Stomach (tissue), 4 donors: ENCODE measurements around the gene LRRC27.

ENCODE experiments used
- CTCF ChIP-seq, 7 experiments: fragments of 450-650 bp in 4 of 7; fragments of 200-600 bp in 3 of 7; sonication (generic) in 3 of 7; IDR thresholded peaks; one replicate each; pipeline ENCODE4 v1.5.1; 2016 to 2019; ENCODE audit warnings: antibody characterized with exemption in 7 of 7, control low read depth in 2 of 7, mild to moderate bottlenecking in 1 of 7
- POLR2AphosphoS5 ChIP-seq, 3 donors: sonication (generic); formaldehyde crosslinking; IDR thresholded peaks; one replicate each; pipeline ENCODE4 v1.6.1; 2016; ENCODE audit warnings: antibody characterized with exemption in 3 of 3

DNA sequence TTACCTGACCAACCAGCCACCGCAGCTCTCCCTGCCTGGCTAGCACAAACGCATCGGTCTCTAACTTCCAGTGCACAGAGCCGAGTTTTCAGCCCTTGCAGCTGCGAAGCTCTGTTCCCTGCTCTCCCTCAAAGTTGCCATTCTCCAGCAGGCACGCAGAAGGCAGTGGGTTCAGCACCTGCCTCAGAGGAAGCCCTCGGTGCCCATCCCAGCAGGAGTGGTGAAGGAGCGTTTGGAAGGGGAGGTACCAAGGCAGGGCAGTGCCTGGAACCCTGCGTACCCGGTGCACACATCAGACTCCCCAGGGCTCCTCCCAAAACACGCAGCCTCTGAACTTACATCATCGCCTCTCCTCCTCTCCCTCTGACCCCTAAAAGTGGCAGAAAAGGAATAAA lies 22.5 kb upstream of the LRRC27 start:
- TF ChIP-seq CTCF (IDR thresholded peaks at IDR 0.05) (no peak), POLR2AphosphoS5 (IDR thresholded peaks at IDR 0.05) (no peak)
